Measurements from ENCODE around the gene HOXD11. TPM values are rescaled to one million over a fixed set of nuclear protein-coding genes. Genes with fewer than 3 reads are reported as not detected.
A peak's percentile ranks its signal among the peaks of the same experiment; 100 is the strongest.

The HOXD11 gene
- total RNA-seq, 1 donor: not detected

GRCh38 chr2:176114930-176115625 lies 8.0 kb downstream of the HOXD11 start:
- TF ChIP-seq, protein P1, sequence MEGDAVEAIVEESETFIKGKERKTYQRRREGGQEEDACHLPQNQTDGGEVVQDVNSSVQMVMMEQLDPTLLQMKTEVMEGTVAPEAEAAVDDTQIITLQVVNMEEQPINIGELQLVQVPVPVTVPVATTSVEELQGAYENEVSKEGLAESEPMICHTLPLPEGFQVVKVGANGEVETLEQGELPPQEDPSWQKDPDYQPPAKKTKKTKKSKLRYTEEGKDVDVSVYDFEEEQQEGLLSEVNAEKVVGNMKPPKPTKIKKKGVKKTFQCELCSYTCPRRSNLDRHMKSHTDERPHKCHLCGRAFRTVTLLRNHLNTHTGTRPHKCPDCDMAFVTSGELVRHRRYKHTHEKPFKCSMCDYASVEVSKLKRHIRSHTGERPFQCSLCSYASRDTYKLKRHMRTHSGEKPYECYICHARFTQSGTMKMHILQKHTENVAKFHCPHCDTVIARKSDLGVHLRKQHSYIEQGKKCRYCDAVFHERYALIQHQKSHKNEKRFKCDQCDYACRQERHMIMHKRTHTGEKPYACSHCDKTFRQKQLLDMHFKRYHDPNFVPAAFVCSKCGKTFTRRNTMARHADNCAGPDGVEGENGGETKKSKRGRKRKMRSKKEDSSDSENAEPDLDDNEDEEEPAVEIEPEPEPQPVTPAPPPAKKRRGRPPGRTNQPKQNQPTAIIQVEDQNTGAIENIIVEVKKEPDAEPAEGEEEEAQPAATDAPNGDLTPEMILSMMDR (IDR thresholded peaks at IDR 0.05; ENCODE audit: insufficient read depth, low read length): no peak
- no peak overlapping the region for H3K4me3 ChIP-seq (ENCODE audit: low read depth, low read length)
- no peak for DNase-seq (ENCODE audit: low read depth)

DNA sequence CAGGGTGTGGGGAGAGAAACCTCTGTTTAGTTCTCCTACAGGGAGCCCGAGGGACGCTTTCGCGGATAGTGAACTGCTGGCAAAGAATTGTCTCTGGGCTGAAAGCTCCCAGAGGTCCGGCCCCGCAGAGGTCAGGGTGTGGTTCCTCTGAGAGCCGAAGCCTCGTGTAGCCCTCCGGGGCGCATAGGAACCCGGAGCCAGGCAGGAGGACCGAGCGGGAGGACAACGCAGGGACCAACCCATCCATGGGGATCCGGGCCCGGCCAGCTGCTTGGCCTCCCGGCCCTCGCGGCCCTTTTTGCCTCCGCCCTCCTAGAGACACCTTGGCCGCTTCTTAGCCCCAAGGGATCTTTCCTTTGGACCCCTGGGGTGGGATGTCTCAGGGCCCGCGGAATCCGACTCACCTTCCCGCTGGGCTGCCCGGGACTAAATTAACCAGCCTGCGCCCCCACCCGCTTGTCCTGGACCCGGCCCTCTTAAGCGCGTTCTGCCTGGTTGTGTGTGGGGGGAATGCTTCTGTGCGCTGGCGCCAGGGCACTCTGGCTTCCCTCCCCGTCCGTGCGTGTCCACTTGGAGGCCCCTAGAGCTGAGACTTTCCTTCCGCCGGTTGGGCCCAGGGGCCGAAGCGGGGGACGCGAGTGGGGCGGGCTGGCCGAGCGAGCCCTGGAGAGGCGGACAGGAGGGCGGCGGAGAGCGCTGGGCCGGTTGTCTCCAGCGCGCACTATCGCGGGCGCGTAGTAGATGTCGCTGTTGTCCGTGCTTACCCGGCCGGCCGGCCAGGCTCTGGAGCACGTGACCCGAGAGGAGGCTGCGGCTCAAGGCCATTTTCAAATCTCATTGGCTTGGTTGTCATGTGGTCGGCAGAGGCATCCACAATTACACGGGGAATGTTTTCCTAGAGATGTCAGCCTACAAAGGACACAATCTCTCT lies 9.1 kb downstream of the HOXD11 start, which contains the start of gene HOXD10:
Gene HOXD10, plus strand, starts transcription at position 896 of the 931 bp plus-strand sequence. CDS start 56 bp downstream, outside the sequence.
- DNase-seq (ENCODE audit: low read depth): no peak
- no peak within 1 kb of the TSS for H3K4me3 ChIP-seq (ENCODE audit: low read depth, low read length)
- TF ChIP-seq, protein P1 (IDR thresholded peaks at IDR 0.05; ENCODE audit: insufficient read depth, low read length): no peak

DNA sequence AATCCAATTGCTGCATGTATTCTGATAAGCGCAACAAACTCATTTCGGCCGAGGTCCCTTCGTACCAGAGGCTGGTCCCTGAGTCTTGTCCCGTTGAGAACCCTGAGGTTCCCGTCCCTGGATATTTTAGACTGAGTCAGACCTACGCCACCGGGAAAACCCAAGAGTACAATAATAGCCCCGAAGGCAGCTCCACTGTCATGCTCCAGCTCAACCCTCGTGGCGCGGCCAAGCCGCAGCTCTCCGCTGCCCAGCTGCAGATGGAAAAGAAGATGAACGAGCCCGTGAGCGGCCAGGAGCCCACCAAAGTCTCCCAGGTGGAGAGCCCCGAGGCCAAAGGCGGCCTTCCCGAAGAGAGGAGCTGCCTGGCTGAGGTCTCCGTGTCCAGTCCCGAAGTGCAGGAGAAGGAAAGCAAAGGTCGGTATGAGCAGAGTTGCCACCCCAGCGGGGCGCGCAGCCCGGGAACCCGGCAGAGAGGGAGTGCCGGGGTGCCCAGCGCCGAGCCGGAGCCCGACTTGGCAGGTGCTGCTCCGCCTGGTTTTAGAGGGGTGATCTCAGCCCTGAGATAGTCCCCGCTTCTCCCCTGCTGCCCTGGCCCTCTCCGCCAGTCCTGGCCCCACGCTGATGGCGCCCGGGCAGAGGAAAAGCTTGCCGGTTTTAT lies 10.2 kb downstream of the HOXD11 start:
- no peak for DNase-seq (ENCODE audit: low read depth)
- TF ChIP-seq, protein P1 (IDR thresholded peaks at IDR 0.05; ENCODE audit: insufficient read depth, low read length): no peak
- no peak overlapping the region for H3K4me3 ChIP-seq (ENCODE audit: low read depth, low read length)

DNA sequence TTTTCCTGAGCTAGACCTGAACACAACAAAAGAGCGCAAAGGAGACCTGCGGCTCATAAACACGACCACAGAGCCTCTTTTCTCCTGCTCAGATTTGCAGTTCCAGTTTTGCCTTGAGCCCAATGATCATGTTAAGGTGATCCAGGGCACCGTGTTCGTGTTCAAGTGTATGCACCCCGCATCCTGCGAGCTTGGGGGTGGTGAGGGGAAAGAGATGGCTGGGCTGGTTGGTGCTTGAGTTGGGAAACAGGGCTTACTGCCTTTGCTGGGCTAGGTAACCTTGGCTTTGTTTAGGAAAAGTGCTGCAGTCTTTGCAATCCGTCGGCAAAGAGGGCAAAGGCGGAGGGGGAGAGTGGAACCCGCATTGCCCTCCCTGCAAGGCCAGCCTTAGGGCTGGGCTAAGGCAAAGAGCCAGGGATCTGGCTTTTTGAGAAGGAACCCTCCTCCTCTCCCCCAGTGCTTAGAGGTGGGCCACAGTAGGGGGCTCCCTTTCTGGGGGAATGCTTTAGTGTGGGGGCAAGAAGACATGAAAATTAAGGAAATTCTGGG lies 10.8 kb downstream of the HOXD11 start:
- DNase-seq (ENCODE audit: low read depth): no peak
- TF ChIP-seq, protein P1 (IDR thresholded peaks at IDR 0.05; ENCODE audit: insufficient read depth, low read length): no peak
- no peak overlapping the region for H3K4me3 ChIP-seq (ENCODE audit: low read depth, low read length)

DNA sequence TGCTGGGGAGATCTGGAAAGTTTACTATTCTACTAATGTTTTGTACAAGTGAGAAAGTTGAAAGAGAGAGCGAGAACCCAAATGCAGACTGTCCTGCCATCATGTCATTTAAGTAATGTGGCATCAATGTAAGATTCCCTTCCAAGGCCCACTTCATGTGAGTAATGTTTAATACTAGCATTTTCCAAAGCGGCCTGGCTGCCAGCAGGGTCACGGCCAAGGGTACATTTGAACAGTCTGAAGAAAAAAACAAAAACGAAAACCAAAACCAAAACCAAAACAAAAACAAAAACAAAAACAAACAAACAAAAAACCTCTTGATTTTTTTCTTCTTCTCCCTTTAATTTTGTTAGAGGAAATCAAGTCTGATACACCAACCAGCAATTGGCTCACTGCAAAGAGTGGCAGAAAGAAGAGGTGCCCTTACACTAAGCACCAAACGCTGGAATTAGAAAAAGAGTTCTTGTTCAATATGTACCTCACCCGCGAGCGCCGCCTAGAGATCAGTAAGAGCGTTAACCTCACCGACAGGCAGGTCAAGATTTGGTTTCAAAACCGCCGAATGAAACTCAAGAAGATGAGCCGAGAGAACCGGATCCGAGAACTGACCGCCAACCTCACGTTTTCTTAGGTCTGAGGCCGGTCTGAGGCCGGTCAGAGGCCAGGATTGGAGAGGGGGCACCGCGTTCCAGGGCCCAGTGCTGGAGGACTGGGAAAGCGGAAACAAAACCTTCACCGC lies 11.7 kb downstream of the HOXD11 start:
- TF ChIP-seq, protein P1 (IDR thresholded peaks at IDR 0.05; ENCODE audit: insufficient read depth, low read length): peak; percentile 19
- no peak for DNase-seq (ENCODE audit: low read depth)
- H3K4me3 ChIP-seq (ENCODE audit: low read depth, low read length): no peak overlapping the region

Measured in fibroblast of the aortic adventitia (primary cell).